GM21447 (cell line): ENCODE measurements around the gene ELP4.
"Not testable (repeated sequence)": the region's sequence is repeated elsewhere in the genome, so short reads cannot be mapped to it uniquely, and the experiment has no call there.

Source experiments
- ATAC-seq: cut with Tn5 transposase; IDR thresholded peaks from one replicate; pipeline ENCODE4 v1.9.1; 2021; ENCODE audit not compliant: unreplicated experiment

ELP4 gene

GRCh38 chr11:31699066-31699465 is 189.5 kb downstream of the ELP4 start:
- no peak for ATAC-seq

GRCh38 chr11:31702966-31703365 is 193.4 kb downstream of the ELP4 start:
- no peak for ATAC-seq

GRCh38 chr11:31706357-31706756 is 196.8 kb downstream of the ELP4 start:
- no peak for ATAC-seq

DNA sequence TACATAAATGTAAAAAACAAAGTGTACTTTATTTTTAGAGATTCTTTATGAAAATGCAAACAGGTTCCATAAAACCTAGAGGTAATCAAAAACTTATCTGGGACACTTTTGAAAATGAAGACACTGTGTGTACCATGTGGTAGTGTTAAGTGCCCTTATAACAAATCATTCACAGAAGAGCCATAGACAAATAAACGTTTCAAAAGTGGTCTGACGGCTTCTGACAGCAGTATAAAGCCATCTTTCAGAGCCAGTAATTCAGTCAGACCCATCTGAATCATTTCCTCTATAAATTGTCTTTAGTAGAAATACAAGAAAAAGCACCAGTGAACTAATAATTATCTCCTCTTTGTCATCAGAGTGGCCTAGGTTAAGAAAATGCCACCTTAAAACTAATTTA is 201.6 kb downstream of the ELP4 start:
- no peak for ATAC-seq

DNA sequence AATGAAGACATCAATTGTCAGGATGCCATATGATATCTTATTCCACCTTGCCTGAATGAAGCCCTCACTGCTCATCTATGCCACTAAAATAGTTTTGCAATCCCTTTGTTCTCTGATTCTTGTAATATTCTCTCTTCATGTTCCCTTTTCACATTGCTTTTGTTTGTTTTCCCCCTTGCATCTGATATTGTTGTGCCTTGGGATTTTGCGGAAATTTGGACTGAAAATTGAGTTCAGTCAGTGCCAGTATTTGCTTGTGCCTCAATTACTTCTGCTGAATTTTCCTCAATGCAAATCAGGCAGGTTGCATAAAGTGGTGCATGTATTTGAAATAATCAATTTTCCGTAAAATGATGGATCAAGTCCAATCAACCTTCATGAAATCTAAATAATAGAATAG is 203.3 kb downstream of the ELP4 start:
- ATAC-seq = no peak

DNA sequence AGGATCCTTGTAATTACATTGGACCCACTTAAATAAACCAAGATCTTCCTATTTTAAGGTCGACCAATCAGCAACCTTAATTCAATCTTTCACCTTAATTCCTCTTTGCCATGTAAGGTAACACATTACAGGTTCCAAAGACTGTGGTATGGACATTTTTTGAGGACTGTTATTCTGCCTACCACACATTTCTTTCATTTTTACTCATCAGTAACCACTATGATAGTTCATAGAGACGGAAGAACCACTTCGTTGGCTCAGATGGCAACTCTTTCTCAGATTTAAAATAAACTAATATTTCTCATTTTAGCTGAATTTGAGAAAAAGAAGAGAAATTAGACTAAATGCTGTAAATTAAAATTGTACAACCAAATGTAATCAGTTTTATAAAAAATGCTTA is 205.3 kb downstream of the ELP4 start:
- no peak for ATAC-seq

GRCh38 chr11:31720225-31720624 is 210.7 kb downstream of the ELP4 start:
- ATAC-seq = no peak

DNA sequence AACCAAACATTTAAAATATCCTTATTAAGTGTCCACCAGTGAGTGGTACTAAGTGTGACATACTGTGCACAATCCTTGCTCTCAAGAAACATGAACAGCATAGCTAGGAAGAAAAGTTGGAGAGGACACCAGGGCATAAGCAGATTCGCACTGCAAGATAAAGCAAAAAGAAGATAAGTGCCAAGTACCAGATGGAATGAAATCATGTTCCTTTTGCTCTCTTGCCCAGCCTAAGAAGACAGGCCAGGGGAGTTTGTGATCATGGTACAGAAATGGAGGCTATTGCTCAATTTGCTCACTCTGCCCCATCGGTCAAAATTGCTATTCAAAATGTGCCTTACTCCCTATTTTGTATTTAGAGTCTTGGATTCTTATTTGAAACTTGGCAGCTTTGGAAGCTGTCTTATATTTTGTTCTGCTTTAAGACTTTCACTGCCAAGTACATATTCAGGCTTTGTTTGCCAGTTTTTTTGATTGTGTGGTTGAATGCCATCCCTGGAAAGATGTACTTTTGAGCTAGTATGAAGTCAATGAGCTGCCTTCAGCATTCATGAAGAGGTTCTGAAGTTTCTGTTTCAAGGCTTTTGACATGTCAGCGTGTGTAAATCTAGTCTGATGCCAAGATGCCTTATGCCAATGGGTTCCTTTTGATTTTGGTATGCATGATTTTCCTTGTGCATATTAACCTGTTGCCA is 211.3 kb downstream of the ELP4 start:
- no peak for ATAC-seq

- ATAC-seq = no peak
Measured at GRCh38 chr11:31722754-31723153, 213.2 kb downstream of the ELP4 start.

DNA sequence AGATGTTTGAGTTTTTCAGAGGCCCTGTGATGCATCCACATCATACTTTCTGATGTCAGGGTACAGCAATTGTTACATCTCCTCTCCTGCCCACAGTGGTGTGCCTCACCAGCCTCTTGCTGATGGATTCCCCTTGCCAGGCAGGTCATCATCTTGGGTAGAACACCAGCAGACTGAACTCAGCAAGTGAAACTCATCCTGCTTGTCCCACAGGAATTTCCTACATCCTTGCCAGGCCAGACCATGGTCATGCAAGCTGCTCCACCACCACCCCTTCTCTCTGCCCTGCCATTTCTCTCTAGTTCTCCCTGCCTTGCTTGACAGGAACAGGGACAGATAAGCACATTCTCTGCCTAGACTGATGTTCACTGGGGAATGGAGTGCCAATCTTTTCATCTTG is 215.6 kb downstream of the ELP4 start:
- ATAC-seq = no peak

DNA sequence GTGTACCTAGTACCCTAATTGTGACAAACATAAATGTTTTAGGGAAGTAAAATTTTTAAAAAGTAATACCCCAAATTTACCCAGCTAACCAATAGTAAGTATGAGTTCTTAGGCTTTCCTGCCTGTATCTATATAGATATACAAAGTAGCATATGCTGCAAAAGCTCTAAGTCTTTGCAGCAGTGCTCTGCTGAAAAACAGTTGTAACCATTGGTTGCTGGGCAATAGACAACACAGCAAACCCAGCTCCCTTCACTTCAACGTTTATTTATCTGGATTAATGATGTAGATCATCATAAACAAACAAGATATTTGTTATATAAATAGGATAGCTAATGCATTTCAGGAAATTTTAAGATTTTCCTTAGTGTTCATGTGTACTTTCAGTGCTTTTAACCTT is 218.9 kb downstream of the ELP4 start:
- no peak for ATAC-seq

GRCh38 chr11:31740131-31740530 is 230.6 kb downstream of the ELP4 start:
- no peak for ATAC-seq

DNA sequence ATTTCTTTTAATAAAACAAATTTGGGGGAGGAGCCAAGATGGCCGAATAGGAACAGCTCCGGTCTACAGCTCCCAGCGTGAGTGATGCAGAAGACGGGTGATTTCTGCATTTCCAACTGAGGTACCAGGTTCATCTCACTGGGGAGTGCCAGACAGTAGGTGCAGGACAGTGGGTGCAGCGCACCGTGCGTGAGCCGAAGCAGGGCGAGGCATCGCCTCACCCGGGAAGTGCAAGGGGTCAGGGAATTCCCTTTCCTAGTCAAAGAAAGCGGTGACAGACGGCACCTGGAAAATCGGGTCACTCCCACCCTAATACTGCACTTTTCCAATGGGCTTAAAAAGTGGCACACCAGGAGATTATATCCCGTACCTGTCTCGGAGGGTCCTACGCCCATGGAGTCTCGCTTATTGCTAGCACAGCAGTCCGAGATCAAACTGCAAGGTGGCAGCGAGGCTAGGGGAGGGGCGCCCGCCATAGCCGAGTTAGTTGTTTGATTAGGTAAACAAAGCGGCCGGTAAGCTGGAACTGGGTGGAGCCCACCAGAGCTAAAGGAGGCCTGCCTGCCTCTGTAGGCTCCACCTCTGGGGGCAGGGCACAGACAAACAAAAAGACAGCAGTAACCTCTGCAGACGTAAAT is 231.3 kb downstream of the ELP4 start:
- ATAC-seq = not testable (repeated sequence)

DNA sequence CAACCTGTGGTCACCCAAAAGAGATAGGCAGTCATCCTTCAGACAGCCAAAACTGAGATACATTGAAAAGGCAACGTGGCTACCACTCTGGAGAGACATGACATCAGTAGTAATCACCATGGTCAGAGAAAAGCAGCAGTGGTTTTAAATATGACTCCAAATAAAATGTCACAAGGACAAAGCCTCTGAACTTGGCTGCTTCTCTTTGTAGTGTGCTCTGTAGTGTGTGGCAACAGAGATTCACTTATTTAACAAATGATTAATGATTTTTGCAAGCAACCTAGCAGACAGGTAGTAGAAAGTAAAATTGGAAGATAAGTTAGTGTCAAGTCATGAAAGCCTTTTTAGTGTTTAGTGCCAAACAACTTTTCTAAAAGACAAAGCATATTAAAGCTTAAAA is 238.0 kb downstream of the ELP4 start:
- no peak for ATAC-seq

DNA sequence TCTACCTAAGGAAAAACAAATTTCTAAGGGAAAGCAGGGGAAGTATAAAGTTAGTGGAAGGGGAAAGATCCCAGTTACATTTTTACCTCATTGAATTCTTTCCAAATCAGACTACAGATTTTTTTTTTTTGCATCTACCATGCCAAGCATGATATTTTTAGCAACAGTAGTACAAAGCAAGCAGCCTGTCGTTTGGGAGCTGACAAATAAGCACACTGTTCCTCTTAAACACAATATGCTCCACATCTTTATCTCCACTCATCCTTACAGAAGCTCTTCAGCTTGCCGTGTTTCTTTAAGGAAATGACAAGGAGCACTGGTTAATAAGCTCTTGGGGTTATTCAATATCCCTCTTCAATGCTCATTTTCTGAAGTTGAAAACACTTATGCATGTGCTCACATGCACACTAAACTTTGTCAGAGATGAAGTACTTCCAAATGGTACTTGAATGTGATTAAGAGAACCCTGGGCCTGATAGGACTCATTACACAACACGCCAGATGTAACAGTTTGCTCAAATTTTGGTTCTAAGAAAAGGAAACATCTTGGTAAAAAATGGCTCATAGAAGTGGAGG is 247.8 kb downstream of the ELP4 start:
- ATAC-seq = no peak

DNA sequence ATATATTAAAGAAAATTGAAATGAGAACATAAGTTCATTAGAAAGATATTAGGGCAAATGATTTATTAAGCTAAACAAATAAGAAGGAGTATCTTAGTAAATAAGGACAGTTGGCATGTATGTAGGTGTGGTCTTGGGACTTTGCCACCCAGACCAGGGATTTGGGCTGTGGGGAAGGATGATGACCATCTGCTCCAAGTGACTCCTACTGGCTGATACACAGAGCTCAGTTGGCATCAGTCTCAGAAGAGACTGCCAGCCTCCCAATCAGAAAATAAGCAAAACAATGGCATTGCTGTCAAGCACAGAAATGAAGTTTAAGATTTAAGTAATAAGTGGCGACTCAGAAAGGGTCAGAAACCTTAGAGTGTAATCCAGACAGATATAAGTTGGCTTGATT is 252.1 kb downstream of the ELP4 start:
- no peak for ATAC-seq

DNA sequence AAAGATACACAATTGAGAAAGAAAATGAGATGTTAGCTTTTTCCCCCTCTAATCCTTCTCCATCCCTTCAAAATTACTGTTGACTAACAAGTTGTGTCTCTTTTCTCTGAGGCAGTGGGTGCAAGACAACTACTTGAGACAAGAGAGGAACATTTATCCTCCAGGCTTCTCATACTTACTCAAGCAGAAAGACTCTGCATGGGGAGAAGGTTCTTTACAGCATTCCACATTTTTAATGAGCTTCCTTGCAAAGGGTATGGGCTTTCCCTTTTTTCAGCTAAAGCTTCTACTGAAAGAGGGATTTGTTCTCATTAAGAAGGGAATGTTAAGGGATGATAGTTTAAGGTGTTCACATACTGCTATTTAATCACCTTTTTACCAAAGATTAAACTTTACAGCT is 253.7 kb downstream of the ELP4 start:
- ATAC-seq = no peak

DNA sequence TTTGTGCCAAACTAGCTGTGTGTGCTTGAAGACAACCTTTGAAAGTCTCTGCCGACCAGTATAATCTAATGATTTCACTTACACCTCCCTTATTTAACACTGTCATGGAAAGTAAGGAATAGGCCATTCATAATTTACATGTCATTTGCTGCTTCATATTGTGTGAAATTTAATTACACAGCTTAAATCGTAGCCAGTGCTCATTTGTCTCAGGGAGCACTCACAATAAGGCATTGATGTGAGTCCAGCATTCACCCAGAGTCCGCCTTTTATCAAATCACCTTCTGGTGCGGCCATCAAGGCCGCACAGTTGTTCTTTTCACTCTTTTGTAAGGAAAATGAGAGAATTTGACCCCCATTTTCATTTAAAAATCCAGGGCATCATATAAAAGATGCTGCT is 254.7 kb downstream of the ELP4 start:
- ATAC-seq = no peak

DNA sequence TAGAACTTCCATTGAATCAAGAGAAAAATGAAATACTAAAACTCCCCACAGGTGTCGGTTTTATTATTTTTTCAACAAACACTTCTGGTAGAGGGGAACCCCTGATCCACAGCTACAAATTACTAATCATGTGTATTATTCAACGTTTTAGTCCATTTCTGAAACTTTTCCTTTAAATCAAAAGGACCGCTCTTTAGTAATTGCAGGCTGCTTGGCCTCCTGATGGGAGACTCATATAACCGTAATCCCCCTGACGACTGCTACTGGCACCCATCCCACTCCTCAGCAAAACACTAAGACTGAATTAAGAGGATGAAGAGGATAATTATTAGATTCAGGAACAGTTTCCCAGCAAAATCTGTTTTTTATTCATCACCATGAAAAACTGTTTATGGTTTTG is 255.2 kb downstream of the ELP4 start:
- ATAC-seq = no peak

- ATAC-seq = no peak
Measured at GRCh38 chr11:31767066-31767465, 257.5 kb downstream of the ELP4 start.

DNA sequence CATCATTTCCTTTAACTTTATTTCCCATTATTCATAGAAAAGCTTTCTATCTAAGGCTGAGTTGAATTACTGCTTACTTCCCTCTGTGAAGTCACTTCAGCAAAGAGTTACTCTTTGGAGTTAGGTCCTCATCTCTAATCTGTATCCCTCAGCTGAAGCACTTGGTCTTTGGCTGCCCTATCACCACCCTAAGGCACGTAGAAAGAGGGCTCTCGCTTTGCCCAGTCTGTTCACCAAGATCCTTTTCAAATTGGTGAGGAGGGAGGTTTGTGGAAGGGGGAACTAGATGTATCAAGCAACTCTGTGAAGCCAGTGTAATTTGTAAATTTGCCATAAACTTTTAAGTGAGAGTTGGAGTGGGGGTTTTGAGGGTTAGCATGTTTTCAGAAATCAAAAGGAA is 258.1 kb downstream of the ELP4 start:
- no peak for ATAC-seq

GRCh38 chr11:31768749-31769640 is 259.4 kb downstream of the ELP4 start:
- no peak for ATAC-seq
